H1 (cell line): ENCODE results near the gene POLR3C. TPM values are rescaled to one million over a fixed set of nuclear protein-coding genes. Genes with fewer than 3 reads are reported as not detected.

Source experiments
- CTCF ChIA-PET: fragments of 300-600 bp; sonication (Branson Sonifier 250); formaldehyde crosslinking; loops from one replicate; lab custom pipeline; 2021; ENCODE audit not compliant: partially characterized antibody; lab: Charles Lee
- POLR2A ChIA-PET: fragments of 300-600 bp; sonication (Branson Sonifier 250); formaldehyde crosslinking; loops from one replicate; lab custom pipeline; 2021; ENCODE audit warnings: inconsistent platforms; ENCODE audit not compliant: partially characterized antibody; lab: Charles Lee
- DNase-seq, 2 experiments: peaks; one replicate each; pipeline versions ENCODE4 v3.0.0 to v3.0.0-alpha.2; 2010 to 2022; ENCODE audit warnings: low spot score in 2 of 2, low read depth in 1 of 2, mixed read lengths in 1 of 2
- FAIRE-seq: peaks from 2 replicates; lab custom pipeline; 2011; peaks lifted over from hg19 to GRCh38; lab: Jason Lieb, UNC
- H2AFZ ChIP-seq: 2 replicates; pipeline ENCODE4 v1.8.1; 2012; ENCODE audit warnings: low read length, inconsistent platforms
- H2AK5ac ChIP-seq: 2 replicates; pipeline ENCODE4 v1.6.1; 2013; ENCODE audit warnings: low read depth, low read length
- H2BK120ac ChIP-seq: replicated peaks from 2 replicates; pipeline ENCODE3; 2013; ENCODE audit warnings: low read depth, low read length, inconsistent platforms
- H2BK12ac ChIP-seq: 2 replicates; pipeline ENCODE4 v1.6.1; 2013; ENCODE audit warnings: low read depth, low read length
- H2BK15ac ChIP-seq: 2 replicates; pipeline ENCODE4 v1.6.1; 2013; ENCODE audit warnings: low read length
- H2BK20ac ChIP-seq: 2 replicates; pipeline ENCODE4 v1.6.1; 2013; ENCODE audit warnings: low read length
- H2BK5ac ChIP-seq: 2 replicates; pipeline ENCODE4 v1.6.1; 2013; ENCODE audit warnings: low read depth, low read length
- H3K14ac ChIP-seq: 2 replicates; pipeline ENCODE4 v1.6.1; 2013; ENCODE audit warnings: inconsistent platforms; ENCODE audit not compliant: insufficient read length
- H3K18ac ChIP-seq: 2 replicates; pipeline ENCODE4 v1.6.1; 2013; ENCODE audit warnings: low read length; ENCODE audit errors: extremely low read depth
- H3K23ac ChIP-seq: 2 replicates; pipeline ENCODE4 v1.6.1; 2013; ENCODE audit warnings: inconsistent platforms; ENCODE audit not compliant: insufficient read length
- H3K23me2 ChIP-seq: 2 replicates; pipeline ENCODE4 v1.6.1; 2013; ENCODE audit warnings: low read depth, low read length
- H3K27ac ChIP-seq: 2 replicates; pipeline ENCODE4 v1.6.1; 2011; ENCODE audit warnings: low read depth, low read length, inconsistent platforms
- H3K27me3 ChIP-seq, 4 experiments: replicated peaks in 1 of 4; 1 replicate in 1 of 4; 2 replicates in 3 of 4; pipeline versions ENCODE4 v1.6.1 to v1.8.1; 2011 to 2013; ENCODE audit warnings: low read length in 3 of 4, mild to moderate bottlenecking in 3 of 4, inconsistent platforms in 2 of 4, mixed read lengths in 2 of 4, moderate library complexity in 1 of 4; ENCODE audit not compliant: control insufficient read depth in 3 of 4, insufficient read depth in 3 of 4; ENCODE audit errors: extremely low read depth in 1 of 4
- H3K36me3 ChIP-seq, 4 experiments: 2 replicates each; pipeline versions ENCODE4 v1.6.1 to v1.8.1; 2011 to 2013; ENCODE audit warnings: mild to moderate bottlenecking in 4 of 4, low read length in 3 of 4, moderate library complexity in 2 of 4, control low read depth in 1 of 4, inconsistent platforms in 1 of 4; ENCODE audit not compliant: insufficient read depth in 4 of 4, control insufficient read depth in 2 of 4
- H3K4ac ChIP-seq: replicated peaks from 2 replicates; pipeline ENCODE3; 2013; ENCODE audit warnings: low read length, low read depth, mixed read lengths, inconsistent platforms; ENCODE audit not compliant: insufficient read length
- H3K4me1 ChIP-seq, 4 experiments: replicated peaks in 1 of 4; 1 replicate in 1 of 4; 2 replicates in 3 of 4; pipeline versions ENCODE4 v1.6.1 to v1.8.1; 2011 to 2013; ENCODE audit warnings: low read length in 3 of 4, inconsistent platforms in 2 of 4, mixed read lengths in 1 of 4; ENCODE audit not compliant: insufficient read depth in 4 of 4, control insufficient read depth in 3 of 4
- H3K4me2 ChIP-seq, 2 experiments: 2 replicates each; pipeline versions ENCODE4 v1.6.1 to v1.8.1; 2011 to 2013; ENCODE audit warnings: low read depth in 2 of 2, low read length in 2 of 2, control low read depth in 1 of 2, inconsistent platforms in 1 of 2, mild to moderate bottlenecking in 1 of 2; ENCODE audit not compliant: insufficient read depth in 1 of 2
- H3K4me3 ChIP-seq, 4 experiments: fragments of 200-600, 300-600 bp in 1 of 4; sonication (generic), shearing (Covaris generic), sonication (Bioruptor Twin) in 1 of 4; 2 replicates each; pipeline versions ENCODE4 v1.5.1 to v1.8.1; 2011 to 2016; ENCODE audit warnings: low read length in 4 of 4, low read depth in 3 of 4, control low read depth in 2 of 4, inconsistent platforms in 2 of 4, mild to moderate bottlenecking in 2 of 4, mixed read lengths in 1 of 4, moderate library complexity in 1 of 4; ENCODE audit not compliant: insufficient read depth in 2 of 4; ENCODE audit errors: extremely low read depth in 1 of 4
- H3K56ac ChIP-seq: replicated peaks from 2 replicates; pipeline ENCODE3; 2013; ENCODE audit warnings: low read depth, mild to moderate bottlenecking, mixed read lengths, low read length, inconsistent platforms; ENCODE audit not compliant: insufficient read length
- H3K79me1 ChIP-seq: 2 replicates; pipeline ENCODE4 v1.6.1; 2013; ENCODE audit warnings: low read depth, low read length, control low read depth
- H3K79me2 ChIP-seq, 2 experiments: 2 replicates each; pipeline versions ENCODE4 v1.6.1 to v1.8.1; 2012 to 2013; ENCODE audit warnings: low read length in 2 of 2, mild to moderate bottlenecking in 2 of 2, inconsistent platforms in 1 of 2; ENCODE audit not compliant: insufficient read depth in 2 of 2, control insufficient read depth in 1 of 2
- H3K9ac ChIP-seq, 4 experiments: replicated peaks in 1 of 4; 1 replicate in 1 of 4; 2 replicates in 3 of 4; pipeline versions ENCODE4 v1.6.1 to v1.8.1; 2011 to 2013; ENCODE audit warnings: low read depth in 3 of 4, low read length in 3 of 4, control low read depth in 2 of 4, mild to moderate bottlenecking in 2 of 4, moderate library complexity in 2 of 4, inconsistent platforms in 1 of 4; ENCODE audit errors: extremely low read depth in 1 of 4
- H3K9me3 ChIP-seq, 2 experiments: 2 replicates each; pipeline versions ENCODE4 v1.6.1 to v1.8.1; 2012 to 2013; ENCODE audit warnings: mild to moderate bottlenecking in 2 of 2, moderate library complexity in 2 of 2, control low read depth in 1 of 2, inconsistent platforms in 1 of 2, low read depth in 1 of 2, low read length in 1 of 2, mixed read lengths in 1 of 2; ENCODE audit not compliant: insufficient read depth in 2 of 2
- H4K20me1 ChIP-seq, 2 experiments: replicated peaks in 1 of 2; 2 replicates each; pipeline versions ENCODE3 to v1.8.1; 2011 to 2013; ENCODE audit warnings: inconsistent platforms in 2 of 2, low read length in 2 of 2, mild to moderate bottlenecking in 1 of 2; ENCODE audit not compliant: insufficient read depth in 2 of 2, control insufficient read depth in 1 of 2
- H4K5ac ChIP-seq: 2 replicates; pipeline ENCODE4 v1.6.1; 2013; ENCODE audit warnings: low read length, low read depth, mixed read lengths, inconsistent platforms; ENCODE audit not compliant: insufficient read length
- H4K8ac ChIP-seq: 2 replicates; pipeline ENCODE4 v1.8.0; 2013; ENCODE audit warnings: mild to moderate bottlenecking, moderate library complexity, low read length, inconsistent platforms; ENCODE audit not compliant: insufficient read depth; ENCODE audit errors: extremely low read depth
- H4K91ac ChIP-seq: replicated peaks from 2 replicates; pipeline ENCODE3; 2013; ENCODE audit warnings: low read length, mixed read lengths, inconsistent platforms; ENCODE audit not compliant: insufficient read length
- CHD1 ChIP-seq: IDR thresholded peaks from 2 replicates; pipeline ENCODE4 v1.6.1; 2012; ENCODE audit warnings: low read depth, low read length, improper control_type of control experiment
- EP300 ChIP-seq, 2 experiments: IDR thresholded peaks; 1 replicate in 1 of 2; 2 replicates in 1 of 2; pipeline ENCODE4 v1.6.1; 2011 to 2012; ENCODE audit warnings: low read depth in 2 of 2, low read length in 2 of 2, mild to moderate bottlenecking in 2 of 2, borderline replicate concordance in 1 of 2, inconsistent platforms in 1 of 2, moderate library complexity in 1 of 2
- PHF8 ChIP-seq: fragments of 200-600 bp; sonication (generic); conservative IDR thresholded peaks from 2 replicates; pipeline ENCODE4 v1.7.1; 2012; ENCODE audit warnings: low read depth, mild to moderate bottlenecking, inconsistent platforms, low read length, moderate library complexity
- RAD21 ChIP-seq, 2 experiments: IDR thresholded peaks in 1 of 2; conservative IDR thresholded peaks in 1 of 2; 2 replicates each; pipeline ENCODE4 v1.6.1; 2011; ENCODE audit warnings: low read depth in 2 of 2, low read length in 2 of 2, improper control_type of control experiment in 1 of 2, inconsistent platforms in 1 of 2, mild to moderate bottlenecking in 1 of 2, moderate library complexity in 1 of 2
- RNF2 ChIP-seq: fragments of 200-900, 300-1000 bp; sonication (generic); IDR thresholded peaks from 2 replicates; pipeline ENCODE4 v1.7.1; 2016; ENCODE audit warnings: borderline replicate concordance, low read depth, mild to moderate bottlenecking, antibody characterized with exemption, low read length; ENCODE audit not compliant: poor library complexity, severe bottlenecking; ENCODE audit errors: missing control alignments
- SP2 ChIP-seq: IDR thresholded peaks from 2 replicates; pipeline ENCODE4 v1.6.1; 2012; ENCODE audit warnings: mild to moderate bottlenecking, low read length, inconsistent platforms
- WGBS, 2 experiments: shearing (Covaris generic) in 1 of 2; methylation state at CpG; one replicate each; pipeline versions ENCODE4 v1.1.6 to v1.1.7; 2013 to 2015; ENCODE audit warnings: low lambda C conversion rate in 2 of 2, mixed read lengths in 2 of 2, inconsistent platforms in 1 of 2, low coverage in 1 of 2, missing lambda C conversion rate in 1 of 2; ENCODE audit not compliant: insufficient replicate concordance in 2 of 2, insufficient coverage in 1 of 2, insufficient read length in 1 of 2; ENCODE audit errors: extremely low coverage in 1 of 2, missing lambda C conversion rate in 1 of 2; 5-methylcytosine and 5-hydroxymethylcytosine counted together
- polyA plus RNA-seq, 7 experiments: library from polyadenylated mRNA; depleted of rRNA in 3 of 7; stranded (reverse) in 5 of 7; unstranded in 2 of 7; fragments of >200 nt in 5 of 7; fragments of 200-250 nt in 2 of 7; gene quantifications; 1 replicate in 5 of 7; 2 replicates in 1 of 7; 4 replicates in 1 of 7; pipeline versions ENCODE4 v1.2.1 to v1.2.3, GENCODE V29; 2011 to 2013; ENCODE audit warnings: missing spikeins in 2 of 7, mixed read lengths in 2 of 7
- total RNA-seq: library from RNA; stranded (reverse); fragmentation: NEBNext Ultra II Directional; extraction: Animal tissue kit (Norgen Biotek cat#: 25700); gene quantifications from 2 replicates; pipeline ENCODE4 v1.2.1, GENCODE V29; 2021
- TF ChIP-seq, protein P1 (sequence below): IDR thresholded peaks from 2 replicates; pipeline ENCODE4 v1.6.1; 2011; ENCODE audit warnings: low read length, improper control_type of control experiment

POLR3C gene
- total and polyA plus RNA-seq, 2 of the 8 experiments (the other 6 are each of a cell fraction or from before 2014, with no cell fraction given), result 26.8 TPM

DNA sequence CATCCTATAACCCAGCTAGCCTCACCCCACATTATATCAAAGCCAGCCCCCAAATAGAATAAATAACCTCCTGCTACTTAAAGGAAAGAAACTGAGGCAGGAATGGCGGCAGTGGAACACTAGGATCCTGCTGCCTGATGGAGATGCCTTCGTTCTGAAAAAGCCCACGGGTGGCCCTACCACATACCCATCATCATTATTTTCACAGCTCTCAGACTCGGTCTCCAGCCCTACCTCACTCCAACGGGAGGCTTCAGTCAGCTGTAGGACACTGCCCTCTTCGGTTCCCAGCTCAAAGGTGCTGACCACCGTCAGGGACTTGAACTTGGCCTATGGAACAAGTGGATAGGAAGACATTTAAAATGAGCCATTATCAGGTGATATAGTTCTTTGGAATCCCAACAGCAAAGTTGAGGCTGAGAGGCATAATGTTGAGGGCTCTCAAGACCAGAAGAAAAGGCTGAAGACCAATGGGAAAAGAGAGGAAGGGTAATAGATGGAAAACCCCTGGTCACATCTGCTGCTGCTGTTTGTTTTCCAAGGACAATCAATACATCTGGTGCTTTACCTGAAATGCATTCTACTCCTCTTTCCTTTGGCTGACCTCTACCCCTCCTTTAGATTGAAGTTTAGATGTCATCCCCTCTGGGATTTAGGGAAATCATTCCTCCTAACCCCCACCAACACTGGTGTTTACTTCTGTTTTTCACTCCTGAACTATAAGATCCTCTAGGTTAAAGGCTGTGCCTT is 69.5 kb downstream of the POLR3C start:
- Histone ChIP-seq H4K8ac (no peak overlapping the region), H3K4me1 (peaks cover 0 to 6% (median 4%) of the 10 kb centered on the region in 4 experiments; a peak in 3 of 7 replicates), H2AFZ (no peak overlapping the region), H3K4ac (no peak overlapping the region), H3K79me1 (no peaks in the 10 kb centered on the region), H3K23ac (no peak overlapping the region), H3K23me2 (no peaks in the 10 kb centered on the region), H2AK5ac (no peak overlapping the region), H3K14ac (no peak overlapping the region), H4K91ac (no peak overlapping the region), H2BK20ac (no peak overlapping the region), H3K56ac (no peak overlapping the region), H3K18ac (no peak overlapping the region), H4K20me1 (no peaks in the 10 kb centered on the region), H3K36me3 (no peaks in the 10 kb centered on the region), H3K4me3 (no peak overlapping the region), H2BK120ac (no peak overlapping the region), H3K9ac (no peak overlapping the region), H4K5ac (no peak overlapping the region), H3K27me3 (no peaks in the 10 kb centered on the region), H2BK5ac (no peak overlapping the region), H3K9me3 (no peaks in the 10 kb centered on the region), H3K79me2 (no peaks in the 10 kb centered on the region), H3K4me2 (no peak overlapping the region), H3K27ac (no peak overlapping the region), H2BK15ac (no peak overlapping the region), H2BK12ac (no peak overlapping the region)
- POLR2A ChIA-PET, result interaction anchor here (0.6 to 1.4 kb wide), 4 partner anchors 9 to 158 kb away, joined by 3 read pairs; partner anchors contain the start of gene PEX11B
- DNase-seq, result no peak
- WGBS, 2 experiments, result 84% methylated on average over 7 of the region's 7 CpGs; no CpG with 5 or more reads in 1 of the 2 experiments
- TF ChIP-seq SP2, result no peak
- TF ChIP-seq RNF2, result no peak
- no peak for TF ChIP-seq RAD21 (IDR thresholded peaks at IDR 0.05 in 1 of 2, conservative IDR thresholded peaks at IDR 0.05 in 1 of 2; ENCODE audit: low read depth in 2 of 2, low read length in 2 of 2)
- TF ChIP-seq, protein P1, sequence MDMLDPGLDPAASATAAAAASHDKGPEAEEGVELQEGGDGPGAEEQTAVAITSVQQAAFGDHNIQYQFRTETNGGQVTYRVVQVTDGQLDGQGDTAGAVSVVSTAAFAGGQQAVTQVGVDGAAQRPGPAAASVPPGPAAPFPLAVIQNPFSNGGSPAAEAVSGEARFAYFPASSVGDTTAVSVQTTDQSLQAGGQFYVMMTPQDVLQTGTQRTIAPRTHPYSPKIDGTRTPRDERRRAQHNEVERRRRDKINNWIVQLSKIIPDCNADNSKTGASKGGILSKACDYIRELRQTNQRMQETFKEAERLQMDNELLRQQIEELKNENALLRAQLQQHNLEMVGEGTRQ, result no peak
- TF ChIP-seq CHD1, result no peak
- no peak for TF ChIP-seq EP300 (IDR thresholded peaks at IDR 0.05; ENCODE audit: borderline replicate concordance in 1 of 2, low read depth in 2 of 2, low read length in 2 of 2)
- no peak for TF ChIP-seq PHF8
- no peak for FAIRE-seq
- CTCF ChIA-PET, result interaction anchor here (0.7 to 8.7 kb wide), 12 partner anchors 8 to 139 kb away, joined by 3 to 146 read pairs (median 26); partner anchors contain the start of genes ITGA10, NUDT17, PEX11B and PIAS3
